ENCODE results near the gene EXOC3L1.

EXOC3L1 gene

GRCh38 chr16:67148656-67149275 lies 41.2 kb downstream of the EXOC3L1 start:
- DNase-seq (ENCODE audit: low spot score) = no peak

GRCh38 chr16:67148221-67148620 lies 41.7 kb downstream of the EXOC3L1 start:
- no peak for DNase-seq (ENCODE audit: low spot score)

- no peak for DNase-seq (ENCODE audit: low spot score)
Observed at GRCh38 chr16:67147437-67148140, 42.3 kb downstream of the EXOC3L1 start.

- DNase-seq (ENCODE audit: low spot score) = no peak
Observed at GRCh38 chr16:67146523-67147357, 43.2 kb downstream of the EXOC3L1 start.

GRCh38 chr16:67145746-67146145 lies 44.2 kb downstream of the EXOC3L1 start:
- no peak for DNase-seq (ENCODE audit: low spot score)

GRCh38 chr16:67144943-67145342 lies 45.0 kb downstream of the EXOC3L1 start:
- no peak for DNase-seq (ENCODE audit: low spot score)

- no peak for DNase-seq (ENCODE audit: low spot score)
Observed at GRCh38 chr16:67142342-67142741, 47.6 kb downstream of the EXOC3L1 start.

- no peak for DNase-seq (ENCODE audit: low spot score)
Observed at GRCh38 chr16:67141391-67141790, 48.5 kb downstream of the EXOC3L1 start.

GRCh38 chr16:67137605-67138004 lies 52.3 kb downstream of the EXOC3L1 start:
- no peak for DNase-seq (ENCODE audit: low spot score)

Data from germinal center (tissue), 1 donor.